ENCODE data around the gene TMTC1. TPM values are rescaled to one million over a fixed set of nuclear protein-coding genes. Genes with fewer than 3 reads are reported as not detected.

The TMTC1 gene
- total RNA-seq, 1 experiment from 2014 or later, result 10.7 TPM

GRCh38 chr12:29743077-29743476, 40.7 kb downstream of the TMTC1 start:
- DNase-seq (ENCODE audit: extremely low read depth, low read depth), result no peak

DNA sequence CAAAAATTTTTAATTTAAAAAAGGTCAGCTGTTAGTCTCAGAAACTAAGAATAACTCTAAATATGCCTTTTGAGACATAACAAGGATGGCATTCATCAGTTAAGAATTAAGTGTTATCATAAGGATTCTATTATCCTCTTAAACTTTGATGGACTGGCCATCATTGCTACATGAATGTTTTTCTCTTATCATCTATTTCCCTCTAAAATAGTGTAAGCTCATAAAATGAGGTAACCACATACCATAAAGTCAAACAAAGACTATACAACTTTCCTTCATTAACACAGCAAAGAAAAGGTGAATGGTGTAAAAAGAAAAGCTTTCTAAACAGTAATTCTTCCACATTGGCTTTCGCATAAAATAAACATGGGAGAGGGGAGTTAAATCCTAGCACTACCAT, 41.1 kb downstream of the TMTC1 start:
- no peak for DNase-seq (ENCODE audit: extremely low read depth, low read depth)

GRCh38 chr12:29741342-29742241, 42.1 kb downstream of the TMTC1 start:
- DNase-seq (ENCODE audit: extremely low read depth, low read depth), result peak; percentile 5

DNA sequence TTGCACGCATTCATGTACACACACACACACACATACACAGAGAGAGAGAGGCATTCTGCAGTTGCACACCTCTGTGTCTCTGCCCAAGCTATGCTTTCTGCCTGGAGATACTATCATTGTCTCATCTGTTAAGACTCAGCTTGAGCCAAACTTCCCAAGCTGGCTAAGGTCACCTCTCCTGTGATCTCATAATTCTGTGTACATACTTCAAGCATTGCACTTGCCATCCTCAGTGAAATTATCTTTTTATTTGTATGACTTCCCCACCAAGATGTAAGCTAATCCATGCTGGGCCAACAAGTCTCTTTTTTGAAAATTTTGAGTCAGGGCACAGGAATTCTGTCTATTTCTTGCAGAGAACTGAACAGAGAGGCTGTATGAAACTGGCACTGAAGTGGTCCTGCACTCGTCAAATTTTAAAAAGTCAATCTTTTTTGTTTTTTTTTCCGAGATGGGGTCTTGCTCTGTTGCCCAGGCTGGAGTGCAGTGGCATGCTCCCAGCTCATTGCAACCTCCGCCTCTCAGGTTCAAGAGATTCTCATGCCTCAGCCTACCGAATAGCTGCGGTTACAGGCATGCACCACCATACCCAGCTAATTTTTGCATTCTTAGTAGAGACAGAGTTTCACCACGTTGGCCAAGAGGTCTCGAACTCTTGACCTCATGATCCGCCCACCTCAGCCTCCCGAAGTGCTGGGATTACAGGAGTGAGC, 44.3 kb downstream of the TMTC1 start:
- no peak for DNase-seq (ENCODE audit: extremely low read depth, low read depth)

- no peak for DNase-seq (ENCODE audit: extremely low read depth, low read depth)
Observed at GRCh38 chr12:29738365-29738764, 45.4 kb downstream of the TMTC1 start.

DNA sequence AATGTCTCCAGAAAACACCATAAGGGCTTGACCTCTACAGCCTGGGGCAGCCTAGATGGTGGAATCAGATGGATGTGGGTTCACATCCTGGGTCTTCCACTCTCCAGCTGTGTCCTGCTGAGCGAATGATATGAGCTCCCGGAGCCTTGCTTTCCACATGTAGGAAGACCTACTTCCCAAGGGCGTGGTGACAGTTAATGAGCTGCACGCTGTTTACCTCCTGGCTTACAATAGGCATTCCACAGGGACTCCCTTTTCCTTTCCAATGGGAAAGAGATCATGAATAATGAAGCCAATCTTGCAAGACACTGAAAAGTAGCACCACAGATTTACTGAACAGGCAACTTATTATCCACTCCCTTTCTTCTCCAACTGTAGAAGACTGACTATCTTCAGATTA, 46.1 kb downstream of the TMTC1 start:
- no peak for DNase-seq (ENCODE audit: extremely low read depth, low read depth)

DNA sequence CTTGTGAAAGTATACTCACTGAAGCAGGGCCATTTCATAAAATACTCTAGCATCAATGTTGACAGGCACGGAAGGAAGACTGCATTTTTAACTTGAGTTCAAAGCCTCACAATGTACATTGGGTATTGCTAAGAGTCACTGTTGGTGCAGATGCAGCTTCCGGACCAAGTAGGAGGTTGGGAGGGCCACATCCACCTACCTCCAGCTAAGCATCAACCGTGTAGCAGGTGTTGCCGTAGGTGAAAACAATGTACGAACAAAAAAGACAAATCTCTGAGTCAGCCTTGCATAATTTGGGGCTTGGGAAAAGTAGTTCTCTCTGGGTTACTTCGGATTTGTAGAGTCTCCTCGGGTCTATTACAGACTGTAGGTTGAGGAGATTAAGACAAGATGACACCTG, 48.1 kb downstream of the TMTC1 start:
- DNase-seq (ENCODE audit: extremely low read depth, low read depth), result no peak

GRCh38 chr12:29734734-29735133, 49.0 kb downstream of the TMTC1 start:
- no peak for DNase-seq (ENCODE audit: extremely low read depth, low read depth)

- DNase-seq (ENCODE audit: extremely low read depth, low read depth), result no peak
Observed at GRCh38 chr12:29734305-29734704, 49.4 kb downstream of the TMTC1 start.

DNA sequence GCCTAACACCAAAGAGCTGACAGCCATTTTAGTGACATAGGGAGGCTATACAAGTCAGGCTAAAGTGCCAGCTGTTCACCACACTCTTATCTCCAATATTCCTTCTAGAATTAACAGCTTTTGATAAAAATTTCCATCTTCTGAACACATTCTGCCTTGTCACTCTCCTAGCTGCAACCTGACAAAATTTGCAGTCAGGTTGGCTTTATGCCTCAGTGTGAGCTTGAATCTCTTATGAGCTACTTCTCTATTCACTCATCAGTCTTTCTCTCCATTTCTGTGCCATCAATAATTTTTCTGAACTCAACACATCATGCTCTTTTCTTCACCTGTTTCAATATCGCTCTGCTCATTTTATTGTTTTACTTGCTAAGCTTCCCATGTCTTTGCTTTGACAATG, 50.2 kb downstream of the TMTC1 start:
- no peak for DNase-seq (ENCODE audit: extremely low read depth, low read depth)

GRCh38 chr12:29733060-29733459, 50.7 kb downstream of the TMTC1 start:
- DNase-seq (ENCODE audit: extremely low read depth, low read depth), result no peak

DNA sequence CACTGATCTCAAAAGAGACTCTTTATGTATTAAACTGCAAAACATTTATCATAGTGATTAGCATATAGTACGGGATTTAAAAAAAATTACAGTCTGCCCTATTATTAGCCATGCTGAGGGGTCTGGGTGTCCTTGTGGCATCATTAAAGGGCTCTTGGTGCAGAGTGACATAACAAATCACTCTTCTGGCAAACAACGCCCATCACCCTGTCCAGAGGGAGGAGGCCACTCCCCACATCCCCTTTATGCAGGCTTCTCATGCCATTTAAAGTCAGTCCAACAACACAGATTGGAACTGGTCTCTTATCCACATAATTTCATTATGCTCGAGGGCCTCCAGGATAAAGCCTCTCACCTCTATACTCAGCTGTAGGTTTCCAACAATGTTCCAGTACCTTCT, 51.1 kb downstream of the TMTC1 start:
- no peak for DNase-seq (ENCODE audit: extremely low read depth, low read depth)

DNA sequence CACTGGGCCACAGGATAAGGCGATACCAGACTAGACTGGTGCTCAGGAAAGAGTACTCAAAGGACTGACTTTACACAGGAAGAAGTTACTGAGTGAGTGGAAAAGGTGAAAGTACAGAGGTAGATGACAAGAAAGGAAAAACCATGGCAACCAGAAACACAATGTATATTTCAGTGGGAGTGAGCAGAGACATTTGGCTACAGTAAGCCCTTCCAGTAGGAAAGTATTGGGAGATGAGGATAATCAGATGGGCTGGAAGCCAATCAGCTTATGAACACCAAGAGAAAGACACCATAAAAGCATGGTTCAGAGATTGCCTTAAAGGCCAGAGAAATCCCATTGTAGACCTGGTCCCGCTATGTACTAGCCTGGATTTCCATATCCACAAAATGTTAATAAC, 51.6 kb downstream of the TMTC1 start:
- no peak for DNase-seq (ENCODE audit: extremely low read depth, low read depth)

- no peak for DNase-seq (ENCODE audit: extremely low read depth, low read depth)
Observed at GRCh38 chr12:29731591-29731990, 52.2 kb downstream of the TMTC1 start.

DNA sequence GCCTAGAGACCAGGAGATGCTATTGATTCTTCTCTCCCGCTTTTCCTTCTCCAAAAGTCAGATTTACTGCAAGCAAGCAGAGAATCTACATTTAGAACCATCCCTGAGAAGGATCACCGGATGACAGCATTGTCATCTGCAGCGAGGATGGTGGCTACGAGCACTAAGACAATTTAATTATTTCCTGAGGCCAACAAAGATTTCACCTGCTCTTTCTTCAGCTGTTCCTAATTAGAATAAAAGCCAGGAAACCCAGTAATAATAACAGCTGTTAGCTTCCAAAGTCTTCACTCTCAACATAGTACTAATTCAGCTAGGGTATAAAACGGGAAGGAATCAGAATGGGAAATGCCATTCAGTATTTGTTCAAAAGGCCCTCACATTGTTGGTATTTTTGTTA, 53.3 kb downstream of the TMTC1 start:
- no peak for DNase-seq (ENCODE audit: extremely low read depth, low read depth)

DNA sequence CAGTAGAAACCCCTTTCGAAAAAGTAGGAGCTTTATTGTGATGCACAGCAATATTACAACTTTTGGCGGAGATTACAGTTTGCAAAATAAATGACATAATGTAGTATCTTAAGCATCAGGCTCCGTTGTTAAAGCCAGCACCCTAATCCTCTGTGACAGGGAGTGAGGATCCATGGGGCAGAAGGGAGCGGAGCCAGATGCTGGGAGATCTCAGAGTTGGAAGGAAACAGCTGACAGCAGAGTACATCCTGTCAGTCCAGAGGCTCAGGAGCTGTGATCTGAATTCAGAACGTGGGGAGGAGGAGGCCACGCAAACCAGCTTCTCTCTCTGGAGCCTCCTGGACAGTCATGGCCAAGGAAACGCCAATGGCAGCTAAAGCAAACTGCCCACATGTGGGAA, 55.7 kb downstream of the TMTC1 start:
- DNase-seq (ENCODE audit: extremely low read depth, low read depth), result no peak

GRCh38 chr12:29726741-29727348, 56.9 kb downstream of the TMTC1 start:
- no peak for DNase-seq (ENCODE audit: extremely low read depth, low read depth)

DNA sequence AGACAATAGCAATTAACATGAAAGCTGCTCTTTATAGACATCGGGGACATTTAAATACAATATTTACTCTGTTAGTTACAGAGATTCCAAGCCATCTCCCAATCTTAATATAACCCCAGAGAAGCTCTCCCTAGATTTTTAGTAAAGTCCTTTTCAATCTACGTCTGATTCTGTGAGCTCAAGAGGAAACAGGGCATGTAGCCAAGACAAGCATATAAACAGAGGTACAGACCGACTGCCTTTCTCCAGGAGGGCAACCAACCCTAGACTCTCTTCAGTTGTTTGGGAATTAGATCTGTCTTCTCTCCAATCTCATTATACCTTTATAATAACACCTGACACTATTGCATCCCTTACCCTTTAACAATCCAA, 57.4 kb downstream of the TMTC1 start:
- DNase-seq (ENCODE audit: extremely low read depth, low read depth), result no peak

GRCh38 chr12:29725587-29726320, 58.0 kb downstream of the TMTC1 start:
- no peak for DNase-seq (ENCODE audit: extremely low read depth, low read depth)

- no peak for DNase-seq (ENCODE audit: extremely low read depth, low read depth)
Observed at GRCh38 chr12:29722164-29722563, 61.6 kb downstream of the TMTC1 start.

DNA sequence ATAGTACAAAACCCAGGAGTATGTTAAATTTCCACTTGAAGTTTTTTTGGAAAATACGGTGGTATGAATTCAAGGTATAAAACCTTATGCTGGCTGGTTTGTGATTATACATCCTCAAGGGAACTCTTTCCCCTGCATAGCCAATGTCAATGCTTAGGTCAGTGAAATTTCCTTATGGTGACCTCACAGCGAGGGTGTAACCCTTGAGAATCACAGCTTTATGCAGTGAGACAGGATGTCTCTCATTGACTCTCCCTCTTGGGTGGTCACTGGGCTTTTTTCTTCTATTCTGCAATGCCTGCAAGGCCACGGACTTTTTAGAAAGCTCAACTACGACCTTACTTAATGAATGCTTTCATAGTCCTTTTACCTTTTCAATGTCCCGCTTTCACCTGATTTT, 64.4 kb downstream of the TMTC1 start:
- no peak for DNase-seq (ENCODE audit: extremely low read depth, low read depth)
